Measurements from ENCODE around the gene TEAD1.

TEAD1 gene

DNA sequence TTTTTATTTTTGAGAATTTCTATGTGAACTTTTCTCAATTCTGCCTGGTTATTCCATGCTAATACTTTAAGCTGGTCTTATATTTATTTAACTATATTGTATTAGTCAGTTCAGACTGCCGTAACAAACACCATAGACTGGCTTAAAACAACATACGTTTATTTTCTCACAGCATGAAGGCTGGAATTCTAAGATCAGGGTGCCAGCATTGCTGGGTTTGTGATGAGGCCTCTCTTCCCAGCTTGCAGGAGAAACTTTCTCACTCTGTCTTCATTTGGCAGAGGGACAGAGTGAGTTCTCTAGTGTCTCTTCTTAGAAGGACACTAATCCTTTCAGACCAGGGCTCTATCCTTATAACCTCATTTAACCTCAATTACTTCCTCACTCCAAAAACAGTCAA lies 16.2 kb upstream of the TEAD1 start:
- TF ChIP-seq, protein P1, sequence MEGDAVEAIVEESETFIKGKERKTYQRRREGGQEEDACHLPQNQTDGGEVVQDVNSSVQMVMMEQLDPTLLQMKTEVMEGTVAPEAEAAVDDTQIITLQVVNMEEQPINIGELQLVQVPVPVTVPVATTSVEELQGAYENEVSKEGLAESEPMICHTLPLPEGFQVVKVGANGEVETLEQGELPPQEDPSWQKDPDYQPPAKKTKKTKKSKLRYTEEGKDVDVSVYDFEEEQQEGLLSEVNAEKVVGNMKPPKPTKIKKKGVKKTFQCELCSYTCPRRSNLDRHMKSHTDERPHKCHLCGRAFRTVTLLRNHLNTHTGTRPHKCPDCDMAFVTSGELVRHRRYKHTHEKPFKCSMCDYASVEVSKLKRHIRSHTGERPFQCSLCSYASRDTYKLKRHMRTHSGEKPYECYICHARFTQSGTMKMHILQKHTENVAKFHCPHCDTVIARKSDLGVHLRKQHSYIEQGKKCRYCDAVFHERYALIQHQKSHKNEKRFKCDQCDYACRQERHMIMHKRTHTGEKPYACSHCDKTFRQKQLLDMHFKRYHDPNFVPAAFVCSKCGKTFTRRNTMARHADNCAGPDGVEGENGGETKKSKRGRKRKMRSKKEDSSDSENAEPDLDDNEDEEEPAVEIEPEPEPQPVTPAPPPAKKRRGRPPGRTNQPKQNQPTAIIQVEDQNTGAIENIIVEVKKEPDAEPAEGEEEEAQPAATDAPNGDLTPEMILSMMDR (IDR thresholded peaks at IDR 0.05; ENCODE audit: borderline replicate concordance, control extremely low read depth, extremely low read depth, insufficient read depth, missing control alignments), result no peak
- in situ Hi-C loops (cut with MboI; ENCODE audit: low sequenced_read_pairs, unreplicated experiment), result no loop called here
- DNase-seq (ENCODE audit: low spot score), result no peak

GRCh38 chr11:12662101-12662689 lies 12.0 kb upstream of the TEAD1 start:
- DNase-seq (ENCODE audit: low spot score), result no peak
- in situ Hi-C loops (cut with MboI; ENCODE audit: low sequenced_read_pairs, unreplicated experiment), result no loop called here
- TF ChIP-seq, protein P1 (IDR thresholded peaks at IDR 0.05; ENCODE audit: borderline replicate concordance, control extremely low read depth, extremely low read depth, insufficient read depth, missing control alignments), result no peak

DNA sequence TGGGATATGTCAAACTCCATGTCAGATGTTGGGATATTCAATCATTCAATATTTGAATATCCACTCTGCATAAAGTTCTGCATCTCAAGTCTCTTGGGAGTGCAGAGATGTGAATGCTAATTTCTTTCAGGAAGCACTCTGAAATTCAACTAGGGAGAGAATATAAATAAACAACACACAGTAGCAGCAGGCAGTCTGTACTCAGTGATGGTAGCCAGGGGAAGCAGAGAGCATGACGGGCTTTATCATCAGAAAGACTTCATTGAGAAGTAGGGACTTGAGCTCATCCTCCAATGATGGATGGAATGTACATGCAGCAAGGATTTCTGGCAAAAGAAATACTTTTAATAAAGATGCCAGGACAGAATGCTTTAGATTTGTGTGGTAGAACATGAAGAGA lies 9.8 kb upstream of the TEAD1 start:
- no peak for DNase-seq (ENCODE audit: low spot score)
- TF ChIP-seq, protein P1 (IDR thresholded peaks at IDR 0.05; ENCODE audit: borderline replicate concordance, control extremely low read depth, extremely low read depth, insufficient read depth, missing control alignments), result no peak
- in situ Hi-C loops (cut with MboI; ENCODE audit: low sequenced_read_pairs, unreplicated experiment), result no loop called here

GRCh38 chr11:12666915-12667314 lies 7.3 kb upstream of the TEAD1 start:
- in situ Hi-C loops (cut with MboI; ENCODE audit: low sequenced_read_pairs, unreplicated experiment), result no loop called here
- TF ChIP-seq, protein P1 (IDR thresholded peaks at IDR 0.05; ENCODE audit: borderline replicate concordance, control extremely low read depth, extremely low read depth, insufficient read depth, missing control alignments), result no peak
- no peak for DNase-seq (ENCODE audit: low spot score)

GRCh38 chr11:12667646-12668045 lies 6.6 kb upstream of the TEAD1 start:
- DNase-seq (ENCODE audit: low spot score), result no peak
- in situ Hi-C loops (cut with MboI; ENCODE audit: low sequenced_read_pairs, unreplicated experiment), result no loop called here
- TF ChIP-seq, protein P1 (IDR thresholded peaks at IDR 0.05; ENCODE audit: borderline replicate concordance, control extremely low read depth, extremely low read depth, insufficient read depth, missing control alignments), result no peak

GRCh38 chr11:12668166-12668565 lies 6.1 kb upstream of the TEAD1 start:
- TF ChIP-seq, protein P1 (IDR thresholded peaks at IDR 0.05; ENCODE audit: borderline replicate concordance, control extremely low read depth, extremely low read depth, insufficient read depth, missing control alignments), result no peak
- DNase-seq (ENCODE audit: low spot score), result no peak
- in situ Hi-C loops (cut with MboI; ENCODE audit: low sequenced_read_pairs, unreplicated experiment), result no loop called here
